HG03521 (cell line): Measurements from ENCODE around the gene P2RY2.
"Not testable (repeated sequence)": the region's sequence is repeated elsewhere in the genome, so short reads cannot be mapped to it uniquely, and the experiment has no call there.

ENCODE experiments used
- ATAC-seq: cut with Tn5 transposase; IDR thresholded peaks from one replicate; pipeline ENCODE4 v1.9.1; 2021; ENCODE audit warnings: mild to moderate bottlenecking, moderate library complexity; ENCODE audit not compliant: unreplicated experiment

P2RY2 gene

GRCh38 chr11:73265853-73266645, 48.0 kb downstream of the P2RY2 start:
- no peak for ATAC-seq

GRCh38 chr11:73266646-73267020, 48.6 kb downstream of the P2RY2 start:
- no peak for ATAC-seq

GRCh38 chr11:73267122-73267846, 49.2 kb downstream of the P2RY2 start:
- ATAC-seq: no peak

- ATAC-seq: no peak
Observed at GRCh38 chr11:73267906-73268540, 49.9 kb downstream of the P2RY2 start.

- no peak for ATAC-seq
Observed at GRCh38 chr11:73268671-73269271, 50.7 kb downstream of the P2RY2 start.

GRCh38 chr11:73269459-73270015, 51.5 kb downstream of the P2RY2 start:
- no peak for ATAC-seq

- ATAC-seq: no peak
Observed at GRCh38 chr11:73270016-73270854, 52.2 kb downstream of the P2RY2 start.

GRCh38 chr11:73270855-73271477, 52.9 kb downstream of the P2RY2 start:
- ATAC-seq: no peak

GRCh38 chr11:73271478-73271865, 53.4 kb downstream of the P2RY2 start:
- not testable (repeated sequence) for ATAC-seq

GRCh38 chr11:73271936-73272679, 54.0 kb downstream of the P2RY2 start, which contains the start of gene P2RY6:
TSS of gene P2RY6 (plus strand) at chr11:73272338. CDS start at chr11:73296519, 24,181 bp downstream.
- no peak for ATAC-seq

GRCh38 chr11:73272680-73273038, 54.6 kb downstream of the P2RY2 start:
- no peak for ATAC-seq

GRCh38 chr11:73273222-73273895, 55.3 kb downstream of the P2RY2 start:
- no peak for ATAC-seq

GRCh38 chr11:73274191-73274590, 56.1 kb downstream of the P2RY2 start:
- ATAC-seq: not testable (repeated sequence)

GRCh38 chr11:73274722-73275380, 56.8 kb downstream of the P2RY2 start:
- ATAC-seq: no peak

- no peak for ATAC-seq
Observed at GRCh38 chr11:73275381-73275750, 57.3 kb downstream of the P2RY2 start.

- ATAC-seq: no peak
Observed at GRCh38 chr11:73277467-73277866, 59.4 kb downstream of the P2RY2 start.

- ATAC-seq: no peak
Observed at GRCh38 chr11:73280626-73281025, 62.5 kb downstream of the P2RY2 start.

GRCh38 chr11:73281201-73281741, 63.2 kb downstream of the P2RY2 start:
- no peak for ATAC-seq
